PC-3 (cell line): ENCODE data around the gene SYNJ2.

Experiments used
- EZH2 ChIP-seq: fragments of 300-600 bp; sonication (generic); IDR thresholded peaks from one replicate; pipeline ENCODE4 v1.6.1; 2017; ENCODE audit warnings: antibody characterized with exemption, mild to moderate bottlenecking, low read length; ENCODE audit not compliant: unreplicated experiment
- TF ChIP-seq, protein P1 (sequence below): fragments of 300-600 bp; sonication (generic); conservative IDR thresholded peaks from 2 replicates; pipeline ENCODE4 v1.5.1; 2017; ENCODE audit warnings: antibody characterized with exemption, low read depth, mild to moderate bottlenecking, low read length

DNA sequence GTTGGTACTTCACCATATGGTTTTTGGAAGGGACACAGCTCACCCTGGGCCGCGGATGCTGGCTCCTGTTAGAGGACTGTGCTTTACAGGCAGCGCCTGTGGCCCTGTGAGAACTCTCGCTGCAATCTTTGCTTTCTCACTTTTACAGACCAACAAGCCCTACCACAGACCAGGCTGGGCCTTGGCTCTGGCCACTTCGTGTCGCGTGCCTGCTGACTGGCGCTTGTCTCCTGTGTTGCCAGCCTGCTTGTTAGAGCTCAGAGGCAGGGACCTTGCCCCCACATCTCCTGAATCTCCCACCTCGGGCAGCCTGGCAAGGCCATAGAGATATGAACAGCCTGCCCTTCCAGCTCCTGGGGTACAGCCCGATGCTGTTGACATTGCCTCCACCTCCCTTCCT lies 56.1 kb downstream of the SYNJ2 start:
- TF ChIP-seq, protein P1, sequence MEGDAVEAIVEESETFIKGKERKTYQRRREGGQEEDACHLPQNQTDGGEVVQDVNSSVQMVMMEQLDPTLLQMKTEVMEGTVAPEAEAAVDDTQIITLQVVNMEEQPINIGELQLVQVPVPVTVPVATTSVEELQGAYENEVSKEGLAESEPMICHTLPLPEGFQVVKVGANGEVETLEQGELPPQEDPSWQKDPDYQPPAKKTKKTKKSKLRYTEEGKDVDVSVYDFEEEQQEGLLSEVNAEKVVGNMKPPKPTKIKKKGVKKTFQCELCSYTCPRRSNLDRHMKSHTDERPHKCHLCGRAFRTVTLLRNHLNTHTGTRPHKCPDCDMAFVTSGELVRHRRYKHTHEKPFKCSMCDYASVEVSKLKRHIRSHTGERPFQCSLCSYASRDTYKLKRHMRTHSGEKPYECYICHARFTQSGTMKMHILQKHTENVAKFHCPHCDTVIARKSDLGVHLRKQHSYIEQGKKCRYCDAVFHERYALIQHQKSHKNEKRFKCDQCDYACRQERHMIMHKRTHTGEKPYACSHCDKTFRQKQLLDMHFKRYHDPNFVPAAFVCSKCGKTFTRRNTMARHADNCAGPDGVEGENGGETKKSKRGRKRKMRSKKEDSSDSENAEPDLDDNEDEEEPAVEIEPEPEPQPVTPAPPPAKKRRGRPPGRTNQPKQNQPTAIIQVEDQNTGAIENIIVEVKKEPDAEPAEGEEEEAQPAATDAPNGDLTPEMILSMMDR: no peak
- TF ChIP-seq EZH2: no peak
